B cell (primary cell): ENCODE data around the gene BHMT. TPM values are rescaled to one million over a fixed set of nuclear protein-coding genes. Genes with fewer than 3 reads are reported as not detected.
A peak's percentile ranks its signal among the peaks of the same experiment; 100 is the strongest.

ENCODE experiments used
- ATAC-seq: fragments of 200-7000 bp; cut with Tn5 transposase; one replicate; pipeline ENCODE4 v1.10.0; 2021; ENCODE audit warnings: low read depth, mild to moderate bottlenecking, moderate number of reproducible peaks, moderate library complexity
- CTCF ChIA-PET: fragments of 350-600 bp; sonication (Branson Sonifier 250); formaldehyde crosslinking; loops from one replicate; lab custom pipeline; 2021; ENCODE audit warnings: antibody characterized with exemption, inconsistent platforms; lab: Charles Lee
- POLR2A ChIA-PET: fragments of 350-600 bp; sonication (Branson Sonifier 250); formaldehyde crosslinking; loops from one replicate; lab custom pipeline; 2021; ENCODE audit warnings: antibody characterized with exemption; lab: Charles Lee
- DNase-seq: peaks from one replicate; pipeline ENCODE4 v3.0.0; 2013
- H2AFZ ChIP-seq: 2 replicates; pipeline ENCODE4 v1.6.1; 2012; ENCODE audit warnings: mild to moderate bottlenecking, low read depth, low read length; ENCODE audit not compliant: insufficient read depth, poor library complexity, severe bottlenecking
- H3K27ac ChIP-seq, 2 donors: 1 replicate in 1 of 2; 2 replicates in 1 of 2; pipeline ENCODE4 v1.5.1; 2012 to 2013; ENCODE audit warnings: low read length in 2 of 2, mild to moderate bottlenecking in 2 of 2, moderate library complexity in 1 of 2
- H3K27me3 ChIP-seq, 4 experiments: fragments of 200-600 bp in 1 of 4; sonication (generic) in 1 of 4; replicated peaks in 1 of 4; 1 replicate in 2 of 4; 2 replicates in 2 of 4; pipeline versions ENCODE4 v1.6.1 to v1.7.0; 2013 to 2016; ENCODE audit warnings: low read length in 3 of 4, mild to moderate bottlenecking in 2 of 4, mixed read lengths in 1 of 4, moderate library complexity in 1 of 4; ENCODE audit not compliant: insufficient read depth in 4 of 4, control insufficient read depth in 3 of 4; ENCODE audit errors: control extremely low read depth in 1 of 4
- H3K36me3 ChIP-seq, 2 experiments: replicated peaks in 1 of 2; 1 replicate in 1 of 2; 2 replicates in 1 of 2; pipeline versions ENCODE4 v1.6.1 to v1.7.1; 2013; ENCODE audit warnings: low read length in 1 of 2; ENCODE audit not compliant: insufficient read depth in 2 of 2, control insufficient read depth in 1 of 2; ENCODE audit errors: control extremely low read depth in 1 of 2, extremely low read depth in 1 of 2
- H3K4me1 ChIP-seq, 2 donors: fragments of 200-600 bp in 1 of 2; sonication (generic) in 1 of 2; 1 replicate in 1 of 2; 2 replicates in 1 of 2; pipeline versions ENCODE4 v1.5.1 to v1.6.1; 2013 to 2017; ENCODE audit warnings: low read length in 2 of 2; ENCODE audit not compliant: control insufficient read depth in 2 of 2, insufficient read depth in 2 of 2
- H3K4me2 ChIP-seq: replicated peaks from 2 replicates; pipeline ENCODE3; 2012; ENCODE audit warnings: mild to moderate bottlenecking, low read depth, low read length; ENCODE audit not compliant: poor library complexity, severe bottlenecking
- H3K4me3 ChIP-seq, 5 experiments: fragments of 200-600 bp in 1 of 5; sonication (generic) in 1 of 5; 1 replicate in 3 of 5; 2 replicates in 2 of 5; pipeline versions ENCODE4 v1.5.1 to v1.7.0; 2011 to 2016; ENCODE audit warnings: low read length in 4 of 5, mild to moderate bottlenecking in 4 of 5, low read depth in 2 of 5, control low read depth in 1 of 5, moderate library complexity in 1 of 5; ENCODE audit not compliant: insufficient read depth in 1 of 5; ENCODE audit errors: control extremely low read depth in 1 of 5, extremely low read depth in 1 of 5
- H3K79me2 ChIP-seq: fragments of 200-600 bp; sonication (generic); one replicate; pipeline ENCODE4 v1.6.0; 2016; ENCODE audit warnings: low read length; ENCODE audit not compliant: control insufficient read depth, insufficient read depth
- H3K9ac ChIP-seq: fragments of 200-600 bp; sonication (generic); 2 replicates; pipeline ENCODE4 v1.6.1; 2017; ENCODE audit warnings: mild to moderate bottlenecking, low read length, moderate library complexity
- H3K9me3 ChIP-seq, 3 donors: one replicate each; pipeline versions ENCODE4 v1.6.1 to v1.7.1; 2013; ENCODE audit warnings: low read length in 2 of 3; ENCODE audit not compliant: control insufficient read depth in 2 of 3, insufficient read depth in 1 of 3; ENCODE audit errors: control extremely low read depth in 1 of 3
- H4K20me1 ChIP-seq: 2 replicates; pipeline ENCODE4 v1.6.0; 2012; ENCODE audit warnings: mild to moderate bottlenecking, low read length; ENCODE audit not compliant: insufficient read depth, control insufficient read depth, poor library complexity, severe bottlenecking
- H3K27ac Mint-ChIP-seq: one replicate; pipeline ENCODE4 v1.8.0; 2021; ENCODE audit warnings: mixed read lengths
- H3K27me3 Mint-ChIP-seq: one replicate; pipeline ENCODE4 v1.8.0; 2021; ENCODE audit warnings: mixed read lengths
- H3K4me1 Mint-ChIP-seq: one replicate; pipeline ENCODE4 v1.8.0; 2021; ENCODE audit warnings: mixed read lengths
- H3K4me3 Mint-ChIP-seq: one replicate; pipeline ENCODE4 v1.8.0; 2021; ENCODE audit warnings: mixed read lengths
- H3K9me3 Mint-ChIP-seq: one replicate; pipeline ENCODE4 v1.8.0; 2022; ENCODE audit warnings: mixed read lengths; ENCODE audit not compliant: insufficient read depth
- EZH2 ChIP-seq: IDR thresholded peaks from 2 replicates; pipeline ENCODE4 v1.6.1; 2012; ENCODE audit warnings: borderline replicate concordance, low read depth, mild to moderate bottlenecking, moderate library complexity, low read length; ENCODE audit not compliant: insufficient read depth, poor library complexity, severe bottlenecking
- WGBS: methylation state at CpG from one replicate; pipeline ENCODE4 v1.1.5; 2013; ENCODE audit warnings: missing lambda C conversion rate; ENCODE audit not compliant: insufficient coverage; 5-methylcytosine and 5-hydroxymethylcytosine counted together
- intact Hi-C: fragments of 100-400 bp; cut with micrococcal nuclease; formaldehyde crosslinking; loops from one replicate; pipeline ENCODE4 v1.10.0; 2022
- polyA plus RNA-seq: library from polyadenylated mRNA; depleted of rRNA; stranded (reverse); fragments of >200 nt; gene quantifications from 2 replicates; pipeline ENCODE4 v1.2.3, GENCODE V29; 2012
- total RNA-seq, 2 donors: library from RNA; stranded (reverse); fragments of 120-200 nt in 1 of 2; gene quantifications; 1 replicate in 1 of 2; 2 replicates in 1 of 2; pipeline versions ENCODE4 v1.2.3 to v1.2.4, GENCODE V29; 2013 to 2022
- TF ChIP-seq, protein P1 (sequence below): fragments of 200-600 bp; IDR thresholded peaks from one replicate; pipeline ENCODE4 v1.8.0; 2022; ENCODE audit warnings: antibody characterized with exemption, mild to moderate bottlenecking

BHMT gene
- total and polyA plus RNA-seq, 2 donors (not counting 1 experiment from before 2014, with no cell fraction given) = not detected

DNA sequence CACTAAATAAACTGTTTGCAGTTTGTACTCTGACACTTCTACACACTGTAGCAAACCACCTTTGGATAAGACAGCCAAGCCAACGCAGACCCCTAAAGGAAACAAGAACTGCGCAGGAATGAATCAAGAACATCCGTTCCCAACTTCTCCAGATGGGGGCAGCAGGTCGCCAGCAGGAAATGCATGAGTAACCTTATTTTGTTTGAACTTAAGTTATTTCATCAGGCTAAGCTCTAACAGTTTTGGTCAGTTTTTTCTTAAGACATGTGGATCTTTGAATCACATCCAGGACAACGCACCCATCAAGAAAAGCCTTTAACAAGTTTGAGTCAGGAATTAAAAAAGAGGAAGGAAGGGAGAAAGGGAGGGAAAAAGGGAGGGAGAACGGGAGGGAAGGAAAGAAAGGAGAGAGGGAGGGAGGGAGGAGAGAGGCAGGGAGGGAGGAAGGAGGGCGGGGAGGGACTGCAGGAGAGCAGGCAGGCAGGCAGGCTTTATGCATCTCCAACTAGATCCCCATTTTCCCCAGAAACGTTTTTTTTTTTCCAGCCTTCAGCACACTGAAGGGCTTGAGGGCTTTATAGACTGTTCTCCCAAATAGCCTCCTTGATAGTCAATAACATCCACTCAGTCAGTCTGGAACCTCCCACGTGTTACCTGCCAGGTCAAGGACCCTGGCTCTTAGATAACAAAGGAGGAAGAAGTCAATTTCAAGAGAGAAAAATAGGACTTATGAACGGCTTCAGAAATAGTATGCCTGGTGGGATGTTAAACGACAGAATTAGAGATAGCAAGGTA is 22.2 kb downstream of the BHMT start:
- CTCF ChIA-PET = interaction anchor here (0.7 to 5.1 kb wide), 43 partner anchors 8 to 950 kb away, joined by 3 to 85 read pairs (median 4); partner anchors contain the start of gene ARSB
- POLR2A ChIA-PET = interaction anchor here (0.6 kb wide), 1 partner anchor 544 kb away, joined by 7 read pairs; no protein-coding TSS in a partner anchor
- no peak for TF ChIP-seq EZH2
- TF ChIP-seq, protein P1, sequence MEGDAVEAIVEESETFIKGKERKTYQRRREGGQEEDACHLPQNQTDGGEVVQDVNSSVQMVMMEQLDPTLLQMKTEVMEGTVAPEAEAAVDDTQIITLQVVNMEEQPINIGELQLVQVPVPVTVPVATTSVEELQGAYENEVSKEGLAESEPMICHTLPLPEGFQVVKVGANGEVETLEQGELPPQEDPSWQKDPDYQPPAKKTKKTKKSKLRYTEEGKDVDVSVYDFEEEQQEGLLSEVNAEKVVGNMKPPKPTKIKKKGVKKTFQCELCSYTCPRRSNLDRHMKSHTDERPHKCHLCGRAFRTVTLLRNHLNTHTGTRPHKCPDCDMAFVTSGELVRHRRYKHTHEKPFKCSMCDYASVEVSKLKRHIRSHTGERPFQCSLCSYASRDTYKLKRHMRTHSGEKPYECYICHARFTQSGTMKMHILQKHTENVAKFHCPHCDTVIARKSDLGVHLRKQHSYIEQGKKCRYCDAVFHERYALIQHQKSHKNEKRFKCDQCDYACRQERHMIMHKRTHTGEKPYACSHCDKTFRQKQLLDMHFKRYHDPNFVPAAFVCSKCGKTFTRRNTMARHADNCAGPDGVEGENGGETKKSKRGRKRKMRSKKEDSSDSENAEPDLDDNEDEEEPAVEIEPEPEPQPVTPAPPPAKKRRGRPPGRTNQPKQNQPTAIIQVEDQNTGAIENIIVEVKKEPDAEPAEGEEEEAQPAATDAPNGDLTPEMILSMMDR = peak; percentile 66
- Histone ChIP-seq H2AFZ (peak overlapping the region; percentile 40), H3K9ac (peak overlapping the region; percentile 1), H3K27ac (no peak overlapping the region), H4K20me1 (no peaks in the 10 kb centered on the region), H3K4me2 (peak overlapping the region; percentile 37), H3K9me3 (no peaks in the 10 kb centered on the region), H3K79me2 (no peaks in the 10 kb centered on the region), H3K36me3 (no peaks in the 10 kb centered on the region), H3K4me1 (peaks cover 7 to 10% of the 10 kb centered on the region in 2 donors), H3K4me3 (peak overlapping the region in 1 of 5 experiments; percentile 0), H3K27me3 (peaks cover 0 to 3% (median 0%) of the 10 kb centered on the region in 4 experiments)
- WGBS = 0% methylated on average over 1 of the region's 11 CpGs
- intact Hi-C loops = loop anchor here (1.0 to 10.0 kb wide), 5 partner anchors 113 to 839 kb away; partner anchors contain the start of gene AP3B1
- DNase-seq = peak; percentile 66
- Mint-ChIP-seq H3K4me1 (peaks cover 8% of the 10 kb centered on the region), H3K9me3 (no peaks in the 10 kb centered on the region), H3K27ac (no peak overlapping the region), H3K4me3 (no peak overlapping the region), H3K27me3 (peaks cover 8% of the 10 kb centered on the region)
- ATAC-seq = peak; percentile 58
